ENCODE measurements around the gene TAGAP.

Gene TAGAP

DNA sequence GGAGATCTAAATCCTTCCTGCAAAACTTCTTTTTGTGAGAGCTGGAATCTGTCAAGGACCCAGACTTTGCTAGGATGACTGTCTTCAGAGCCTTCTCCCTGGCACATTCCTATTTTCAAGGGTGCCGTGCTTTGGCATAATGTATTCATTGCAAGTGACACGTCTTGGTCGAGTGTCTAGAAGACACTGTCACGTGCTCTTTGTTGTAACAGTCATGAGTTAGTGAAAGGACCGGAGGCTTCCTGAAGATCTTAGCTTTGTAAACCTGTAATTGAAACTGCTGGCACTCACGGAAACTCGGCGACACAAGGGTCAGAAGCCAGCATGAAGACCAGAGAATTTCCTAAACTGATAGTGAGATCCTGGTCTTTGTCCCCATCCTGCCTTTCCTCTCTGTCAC lies 19.7 kb upstream of the TAGAP start:
- no peak overlapping the region for H2BK12ac ChIP-seq (ENCODE audit: low read length)
- H3K79me1 ChIP-seq (ENCODE audit: low read depth, low read length): no peaks in the 10 kb centered on the region
- H3K27ac ChIP-seq (replicated peaks; ENCODE audit: low read length): no peak overlapping the region
- no peak overlapping the region for H2BK120ac ChIP-seq (ENCODE audit: low read depth, low read length)
- no peak overlapping the region for H3K18ac ChIP-seq (ENCODE audit: low read length)
- no peak overlapping the region for H2AK5ac ChIP-seq (ENCODE audit: low read depth, low read length)
- H3K9ac ChIP-seq (ENCODE audit: low read depth, low read length, poor library complexity): no peak overlapping the region
- H4K91ac ChIP-seq (ENCODE audit: low read depth, low read length, poor library complexity): no peak overlapping the region
- no peak overlapping the region for H3K4me3 ChIP-seq (ENCODE audit: low read length in 2 of 2)
- H3K9me3 ChIP-seq (replicated peaks in 1 of 2; ENCODE audit: control insufficient read depth in 2 of 2, insufficient read depth in 1 of 2, low read depth in 1 of 2, low read length in 2 of 2): no peaks in the 10 kb centered on the region
- H3K23ac ChIP-seq (ENCODE audit: low read depth, low read length, poor library complexity): no peak overlapping the region
- WGBS, 2 donors (ENCODE audit: extremely low coverage in 2 of 2, insufficient read length in 2 of 2, insufficient replicate concordance in 1 of 2): no CpG with 5 or more reads among the region's 8 CpGs
- no peak overlapping the region for H3K14ac ChIP-seq (ENCODE audit: low read length)
- no peaks in the 10 kb centered on the region for H3K36me3 ChIP-seq (replicated peaks in 1 of 2; ENCODE audit: control insufficient read depth in 2 of 2, insufficient read depth in 2 of 2, low read length in 2 of 2)
- no peak overlapping the region for H2BK5ac ChIP-seq (ENCODE audit: low read length)
- H2BK15ac ChIP-seq (ENCODE audit: low read length): no peak overlapping the region
- H2AFZ ChIP-seq (ENCODE audit: low read length): no peak overlapping the region
- peaks cover 0 to 18% (median 0%) of the 10 kb centered on the region in 3 experiments for H3K27me3 ChIP-seq (ENCODE audit: control insufficient read depth in 3 of 3, insufficient read depth in 3 of 3, low read depth in 1 of 3, low read length in 3 of 3)
- H3K4me2 ChIP-seq (ENCODE audit: insufficient read depth, low read length, poor library complexity, severe bottlenecking): no peak overlapping the region
- no peak for DNase-seq (ENCODE audit: low spot score)
- H3K4me1 ChIP-seq (ENCODE audit: control insufficient read depth in 2 of 2, insufficient read depth in 1 of 2, low read depth in 1 of 2, low read length in 2 of 2): peaks cover 0 to 5% of the 10 kb centered on the region in 2 donors
- no peak overlapping the region for H3K4ac ChIP-seq (ENCODE audit: low read length)
- H4K8ac ChIP-seq (ENCODE audit: low read depth, low read length): no peak overlapping the region

DNA sequence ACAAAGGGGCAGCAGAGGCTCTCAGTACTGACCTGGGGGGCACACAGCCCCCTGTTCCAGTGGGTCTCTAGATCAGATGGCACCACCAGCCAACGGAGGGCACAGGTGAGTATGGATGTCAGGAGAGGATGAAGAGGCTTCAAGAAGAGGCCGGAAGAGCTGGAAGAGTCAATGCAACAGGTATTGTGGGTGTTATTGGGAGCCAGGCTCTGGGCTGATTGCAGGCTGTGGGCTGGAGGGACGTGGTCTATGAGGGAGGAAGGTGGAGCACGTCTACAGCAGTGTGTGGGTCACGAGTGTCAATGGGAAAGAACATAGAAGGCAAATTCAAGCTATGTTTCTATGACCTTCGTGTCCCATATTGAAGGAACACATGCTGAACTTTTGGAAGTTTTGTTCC lies 18.8 kb upstream of the TAGAP start:
- no peak for DNase-seq (ENCODE audit: low spot score)
- peaks cover 0 to 16% (median 0%) of the 10 kb centered on the region in 3 experiments for H3K27me3 ChIP-seq (ENCODE audit: control insufficient read depth in 3 of 3, insufficient read depth in 3 of 3, low read depth in 1 of 3, low read length in 3 of 3)
- H3K36me3 ChIP-seq (replicated peaks in 1 of 2; ENCODE audit: control insufficient read depth in 2 of 2, insufficient read depth in 2 of 2, low read length in 2 of 2): no peaks in the 10 kb centered on the region

DNA sequence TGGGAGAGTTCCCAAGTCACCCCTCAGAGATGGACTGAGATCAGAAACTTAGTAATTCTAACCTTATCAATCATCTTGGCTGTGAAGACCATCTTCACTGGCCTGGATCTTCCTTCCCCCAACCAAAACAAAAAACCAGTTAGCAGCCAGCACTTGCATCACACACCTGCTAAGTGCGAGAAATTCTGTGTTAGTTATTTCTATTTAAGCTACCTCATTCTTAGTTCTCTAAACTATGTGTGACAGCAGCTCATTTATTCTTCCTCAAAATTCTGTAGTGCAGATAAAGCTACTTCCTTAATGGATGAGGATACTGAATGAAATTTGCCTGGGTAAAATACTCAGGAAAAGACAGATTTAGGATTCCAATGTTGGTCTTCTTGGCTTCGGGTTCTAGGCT lies 18.2 kb upstream of the TAGAP start:
- H3K27me3 ChIP-seq (ENCODE audit: control insufficient read depth in 3 of 3, insufficient read depth in 3 of 3, low read depth in 1 of 3, low read length in 3 of 3): peaks cover 0 to 13% (median 0%) of the 10 kb centered on the region in 3 experiments
- no peak overlapping the region for H3K4ac ChIP-seq (ENCODE audit: low read length)
- H3K23ac ChIP-seq (ENCODE audit: low read depth, low read length, poor library complexity): no peak overlapping the region
- no peak overlapping the region for H3K27ac ChIP-seq (replicated peaks; ENCODE audit: low read length)
- H3K4me3 ChIP-seq (ENCODE audit: low read length in 2 of 2): no peak overlapping the region
- no peak overlapping the region for H2AK5ac ChIP-seq (ENCODE audit: low read depth, low read length)
- no peak overlapping the region for H2BK12ac ChIP-seq (ENCODE audit: low read length)
- H3K18ac ChIP-seq (ENCODE audit: low read length): no peak overlapping the region
- H3K9ac ChIP-seq (ENCODE audit: low read depth, low read length, poor library complexity): no peak overlapping the region
- no peaks in the 10 kb centered on the region for H3K36me3 ChIP-seq (replicated peaks in 1 of 2; ENCODE audit: control insufficient read depth in 2 of 2, insufficient read depth in 2 of 2, low read length in 2 of 2)
- WGBS, 2 donors (ENCODE audit: extremely low coverage in 2 of 2, insufficient read length in 2 of 2, insufficient replicate concordance in 1 of 2): no CpG with 5 or more reads among the region's 2 CpGs
- no peaks in the 10 kb centered on the region for H3K4me1 ChIP-seq (ENCODE audit: control insufficient read depth in 2 of 2, insufficient read depth in 1 of 2, low read depth in 1 of 2, low read length in 2 of 2)
- H3K4me2 ChIP-seq (ENCODE audit: insufficient read depth, low read length, poor library complexity, severe bottlenecking): no peak overlapping the region
- no peak overlapping the region for H4K8ac ChIP-seq (ENCODE audit: low read depth, low read length)
- H2AFZ ChIP-seq (ENCODE audit: low read length): no peak overlapping the region
- H3K9me3 ChIP-seq (replicated peaks in 1 of 2; ENCODE audit: control insufficient read depth in 2 of 2, insufficient read depth in 1 of 2, low read depth in 1 of 2, low read length in 2 of 2): no peaks in the 10 kb centered on the region
- H4K91ac ChIP-seq (ENCODE audit: low read depth, low read length, poor library complexity): no peak overlapping the region
- no peak overlapping the region for H2BK120ac ChIP-seq (ENCODE audit: low read depth, low read length)
- no peak overlapping the region for H2BK15ac ChIP-seq (ENCODE audit: low read length)
- no peaks in the 10 kb centered on the region for H3K79me1 ChIP-seq (ENCODE audit: low read depth, low read length)
- H2BK5ac ChIP-seq (ENCODE audit: low read length): no peak overlapping the region
- no peak for DNase-seq (ENCODE audit: low spot score)
- no peak overlapping the region for H3K14ac ChIP-seq (ENCODE audit: low read length)

More for the DNA sequence above, 18.8 kb upstream of the TAGAP start:
- Histone ChIP-seq H2AFZ (ENCODE audit: low read length) (no peak overlapping the region), H3K4ac (ENCODE audit: low read length) (no peak overlapping the region), H3K9me3 (replicated peaks in 1 of 2; ENCODE audit: control insufficient read depth in 2 of 2, insufficient read depth in 1 of 2, low read depth in 1 of 2, low read length in 2 of 2) (no peaks in the 10 kb centered on the region), H2AK5ac (ENCODE audit: low read depth, low read length) (no peak overlapping the region), H3K4me3 (ENCODE audit: low read length in 2 of 2) (peak overlapping the region in 1 of 2 donors; percentile 30), H2BK15ac (ENCODE audit: low read length) (no peak overlapping the region), H3K4me2 (ENCODE audit: insufficient read depth, low read length, poor library complexity, severe bottlenecking) (no peak overlapping the region), H3K18ac (ENCODE audit: low read length) (no peak overlapping the region), H3K14ac (ENCODE audit: low read length) (no peak overlapping the region), H3K4me1 (ENCODE audit: control insufficient read depth in 2 of 2, insufficient read depth in 1 of 2, low read depth in 1 of 2, low read length in 2 of 2) (no peaks in the 10 kb centered on the region), H3K27ac (replicated peaks; ENCODE audit: low read length) (no peak overlapping the region), H4K91ac (ENCODE audit: low read depth, low read length, poor library complexity) (no peak overlapping the region), H3K79me1 (ENCODE audit: low read depth, low read length) (no peaks in the 10 kb centered on the region), H2BK12ac (ENCODE audit: low read length) (no peak overlapping the region), H2BK5ac (ENCODE audit: low read length) (no peak overlapping the region), H2BK120ac (ENCODE audit: low read depth, low read length) (no peak overlapping the region), H4K8ac (ENCODE audit: low read depth, low read length) (no peak overlapping the region), H3K23ac (ENCODE audit: low read depth, low read length, poor library complexity) (no peak overlapping the region), H3K9ac (ENCODE audit: low read depth, low read length, poor library complexity) (no peak overlapping the region)
- no CpG with 5 or more reads among the region's 6 CpGs for WGBS, 2 donors (ENCODE audit: extremely low coverage in 2 of 2, insufficient read length in 2 of 2, insufficient replicate concordance in 1 of 2)

DNA sequence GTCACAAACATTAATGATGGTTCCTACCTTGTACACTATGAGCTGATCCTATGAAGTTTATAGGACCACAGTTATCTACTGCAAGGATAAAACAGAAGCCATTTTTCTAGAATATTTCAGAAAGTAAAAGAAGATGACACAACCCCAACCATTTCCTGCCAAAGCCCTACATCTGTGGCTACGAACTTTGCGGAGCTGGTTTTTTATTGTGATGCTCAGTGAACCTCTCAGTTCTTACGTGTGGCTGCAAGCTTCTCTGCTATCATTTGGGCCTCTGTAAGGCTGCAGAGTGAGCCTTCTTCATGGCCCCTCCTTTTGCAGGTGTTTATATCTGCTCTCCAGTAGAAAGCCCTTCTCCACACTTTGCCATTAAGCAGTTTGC lies 17.8 kb upstream of the TAGAP start:
- no peak overlapping the region for H3K18ac ChIP-seq (ENCODE audit: low read length)
- H4K91ac ChIP-seq (ENCODE audit: low read depth, low read length, poor library complexity): no peak overlapping the region
- peaks cover 0 to 13% (median 0%) of the 10 kb centered on the region in 3 experiments for H3K27me3 ChIP-seq (ENCODE audit: control insufficient read depth in 3 of 3, insufficient read depth in 3 of 3, low read depth in 1 of 3, low read length in 3 of 3)
- H3K79me1 ChIP-seq (ENCODE audit: low read depth, low read length): no peaks in the 10 kb centered on the region
- H3K9me3 ChIP-seq (replicated peaks in 1 of 2; ENCODE audit: control insufficient read depth in 2 of 2, insufficient read depth in 1 of 2, low read depth in 1 of 2, low read length in 2 of 2): no peaks in the 10 kb centered on the region
- H2AFZ ChIP-seq (ENCODE audit: low read length): no peak overlapping the region
- no peak overlapping the region for H3K23ac ChIP-seq (ENCODE audit: low read depth, low read length, poor library complexity)
- H2BK15ac ChIP-seq (ENCODE audit: low read length): no peak overlapping the region
- H3K4me2 ChIP-seq (ENCODE audit: insufficient read depth, low read length, poor library complexity, severe bottlenecking): no peak overlapping the region
- H2BK12ac ChIP-seq (ENCODE audit: low read length): no peak overlapping the region
- H2AK5ac ChIP-seq (ENCODE audit: low read depth, low read length): no peak overlapping the region
- H2BK120ac ChIP-seq (ENCODE audit: low read depth, low read length): no peak overlapping the region
- no peak overlapping the region for H3K14ac ChIP-seq (ENCODE audit: low read length)
- no peaks in the 10 kb centered on the region for H3K4me1 ChIP-seq (ENCODE audit: control insufficient read depth in 2 of 2, insufficient read depth in 1 of 2, low read depth in 1 of 2, low read length in 2 of 2)
- no peak overlapping the region for H3K4me3 ChIP-seq (ENCODE audit: low read length in 2 of 2)
- no peak overlapping the region for H3K27ac ChIP-seq (replicated peaks; ENCODE audit: low read length)
- no peaks in the 10 kb centered on the region for H3K36me3 ChIP-seq (replicated peaks in 1 of 2; ENCODE audit: control insufficient read depth in 2 of 2, insufficient read depth in 2 of 2, low read length in 2 of 2)
- no peak overlapping the region for H3K4ac ChIP-seq (ENCODE audit: low read length)
- DNase-seq (ENCODE audit: low spot score): no peak
- H3K9ac ChIP-seq (ENCODE audit: low read depth, low read length, poor library complexity): no peak overlapping the region
- no peak overlapping the region for H4K8ac ChIP-seq (ENCODE audit: low read depth, low read length)
- H2BK5ac ChIP-seq (ENCODE audit: low read length): no peak overlapping the region
- WGBS, 2 donors (ENCODE audit: extremely low coverage in 2 of 2, insufficient read length in 2 of 2, insufficient replicate concordance in 1 of 2): no CpG with 5 or more reads among the region's 3 CpGs

Data from neuronal stem cell (in vitro differentiated cells).